HUES64 (cell line): ENCODE data around the gene DIP2C.

ENCODE experiments used
- H3K27ac ChIP-seq: 2 replicates; pipeline ENCODE4 v1.7.0; 2013; ENCODE audit warnings: low read depth, low read length, inconsistent platforms
- H3K27me3 ChIP-seq: 2 replicates; pipeline ENCODE4 v1.6.1; 2013; ENCODE audit warnings: mild to moderate bottlenecking, low read length; ENCODE audit not compliant: insufficient read depth
- H3K36me3 ChIP-seq: 2 replicates; pipeline ENCODE4 v1.6.1; 2013; ENCODE audit warnings: mild to moderate bottlenecking, low read length; ENCODE audit not compliant: insufficient read depth
- H3K4me1 ChIP-seq: 2 replicates; pipeline ENCODE4 v1.6.1; 2013; ENCODE audit warnings: mild to moderate bottlenecking, low read length, moderate library complexity; ENCODE audit not compliant: insufficient read depth
- H3K4me3 ChIP-seq: 2 replicates; pipeline ENCODE4 v1.5.1; 2013; ENCODE audit warnings: mild to moderate bottlenecking, low read length, moderate library complexity
- H3K9ac ChIP-seq: 2 replicates; pipeline ENCODE4 v1.6.1; 2013; ENCODE audit warnings: mild to moderate bottlenecking, low read depth, low read length
- H3K9me3 ChIP-seq: 2 replicates; pipeline ENCODE4 v1.6.1; 2013; ENCODE audit warnings: low read depth, low read length; ENCODE audit not compliant: insufficient read depth
- WGBS: fragments of 150-250, 120-280 bp; methylation state at CpG from one replicate; pipeline ENCODE4 v1.1.7; 2013; ENCODE audit warnings: missing lambda C conversion rate; 5-methylcytosine and 5-hydroxymethylcytosine counted together

The DIP2C gene

DNA sequence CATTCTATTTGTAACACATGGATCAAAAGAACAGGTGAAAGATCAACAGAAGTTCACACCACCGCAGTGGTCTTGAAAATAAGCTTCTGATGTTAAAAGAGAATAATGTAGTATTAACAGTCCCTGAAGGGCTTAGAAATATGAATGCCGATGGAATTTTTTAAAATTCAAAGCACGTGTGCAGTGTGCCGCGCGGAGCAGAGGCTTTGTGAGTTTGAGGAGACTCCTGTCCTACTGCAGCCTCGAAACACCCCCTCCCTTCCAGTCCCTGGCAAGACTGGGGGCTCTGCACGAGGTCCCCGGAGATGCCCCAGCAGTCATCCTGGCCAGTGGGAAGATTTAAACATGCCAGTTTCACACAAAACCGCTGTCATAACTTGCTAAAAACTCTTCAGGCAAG is 196.6 kb downstream of the DIP2C start:
- H3K4me3 ChIP-seq: no peak overlapping the region
- WGBS: 89% methylated on average over 10 of the region's 10 CpGs
- no peak overlapping the region for H3K27ac ChIP-seq
- peaks cover 3% of the 10 kb centered on the region; the same call in 1 of the 2 replicates for H3K27me3 ChIP-seq
- no peaks in the 10 kb centered on the region for H3K36me3 ChIP-seq
- no peak overlapping the region for H3K9ac ChIP-seq
- H3K9me3 ChIP-seq: no peaks in the 10 kb centered on the region
- peaks cover 28% of the 10 kb centered on the region for H3K4me1 ChIP-seq

DNA sequence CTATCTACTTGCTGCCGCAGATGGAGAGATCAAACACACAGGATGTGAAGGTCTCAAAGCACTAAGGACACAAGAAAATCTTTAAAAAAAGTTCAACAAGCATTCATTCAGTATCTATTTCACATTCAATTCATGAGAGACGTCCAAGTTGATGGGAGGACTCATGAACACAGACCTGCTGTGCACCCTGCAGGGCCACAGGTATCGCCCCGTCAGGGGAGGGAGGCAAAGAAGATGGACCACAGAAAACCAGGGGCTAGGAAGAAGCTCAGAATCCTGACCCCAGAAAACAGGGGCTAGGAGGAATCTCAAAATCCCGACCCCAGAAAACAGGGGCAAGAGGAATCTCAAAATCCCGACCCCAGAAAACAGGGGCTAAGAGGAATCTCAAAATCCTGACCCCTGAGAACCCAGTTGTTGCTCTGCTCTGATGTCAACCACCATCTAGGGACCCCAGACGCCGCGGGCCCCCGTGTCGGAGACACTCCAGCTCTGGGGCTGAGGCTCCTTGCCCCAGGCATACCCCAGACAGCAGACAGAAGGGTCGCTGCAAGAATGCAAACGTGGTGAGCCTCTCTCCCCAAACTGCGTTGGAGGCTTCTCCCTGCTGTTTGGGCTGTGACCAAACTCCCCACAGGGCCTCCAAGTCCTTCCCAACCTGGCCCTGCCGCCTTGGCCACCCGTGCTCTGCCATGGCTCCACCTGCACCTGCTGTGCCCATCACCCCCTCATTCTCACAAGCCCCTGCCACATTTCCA is 197.6 kb downstream of the DIP2C start:
- Histone ChIP-seq H3K27me3 (peaks cover 8% of the 10 kb centered on the region; the same call in 1 of the 2 replicates), H3K27ac (no peak overlapping the region), H3K9me3 (no peaks in the 10 kb centered on the region), H3K4me1 (peaks cover 31% of the 10 kb centered on the region), H3K4me3 (no peak overlapping the region), H3K9ac (no peak overlapping the region), H3K36me3 (no peaks in the 10 kb centered on the region)
- 84% methylated on average over 16 of the region's 16 CpGs for WGBS

DNA sequence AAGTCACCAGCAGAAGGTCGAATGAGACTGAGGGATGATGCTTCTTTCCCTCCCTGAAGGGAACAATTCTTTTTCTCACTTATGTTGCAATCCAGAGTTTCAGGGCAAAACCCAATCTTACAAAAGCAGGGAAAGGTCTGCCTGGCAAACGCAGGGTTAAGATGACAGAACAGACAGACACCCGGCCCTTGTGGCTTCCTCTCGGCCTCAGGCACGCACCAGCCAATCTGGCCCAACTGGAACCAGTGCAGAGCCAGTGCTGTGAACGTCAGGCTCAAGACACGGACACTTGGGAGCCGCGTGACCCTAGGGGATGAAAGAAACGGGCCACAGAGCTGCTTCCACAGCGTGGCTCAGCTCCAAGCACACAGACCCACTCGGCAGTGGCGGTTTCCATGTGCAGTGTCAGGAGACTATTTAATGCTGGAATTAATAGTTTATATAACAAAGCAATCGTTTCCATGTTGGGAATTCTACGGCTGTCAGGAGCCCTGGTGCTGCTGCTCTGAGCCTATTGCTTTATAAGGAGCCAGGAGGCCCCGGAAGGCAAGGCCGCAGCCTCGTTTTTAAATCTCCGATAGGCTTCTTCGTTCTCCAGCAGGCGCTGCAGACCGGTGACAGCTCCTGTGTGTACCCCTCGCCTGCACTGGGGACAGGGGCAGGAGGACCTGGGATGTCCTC is 198.4 kb downstream of the DIP2C start:
- peaks cover 35% of the 10 kb centered on the region for H3K4me1 ChIP-seq
- no peaks in the 10 kb centered on the region for H3K36me3 ChIP-seq
- H3K27ac ChIP-seq: no peak overlapping the region
- H3K27me3 ChIP-seq: peaks cover 14% of the 10 kb centered on the region
- H3K9me3 ChIP-seq: no peaks in the 10 kb centered on the region
- 67% methylated on average over 23 of the region's 23 CpGs for WGBS
- no peak overlapping the region for H3K4me3 ChIP-seq
- no peak overlapping the region for H3K9ac ChIP-seq

DNA sequence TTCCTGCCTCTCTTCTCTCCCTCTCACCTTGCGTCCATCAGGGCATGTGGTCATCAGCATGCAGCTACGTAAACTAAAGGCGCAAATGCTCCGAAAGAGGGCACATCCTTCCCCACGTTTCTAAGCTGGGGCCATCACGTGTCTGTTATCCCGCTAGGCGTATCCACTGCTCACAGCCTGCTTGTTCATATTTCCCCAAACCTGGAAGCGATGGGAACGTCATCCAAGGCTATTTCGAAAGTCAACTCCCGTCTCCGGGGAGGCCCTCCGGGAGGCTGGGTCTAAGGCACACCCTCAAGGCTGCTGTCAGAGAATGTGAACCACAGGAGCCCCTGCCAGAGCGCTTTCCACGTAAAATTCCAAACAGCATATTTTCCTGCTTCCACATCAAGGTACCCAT is 199.2 kb downstream of the DIP2C start:
- H3K27ac ChIP-seq: no peak overlapping the region
- no peaks in the 10 kb centered on the region for H3K36me3 ChIP-seq
- H3K9ac ChIP-seq: no peak overlapping the region
- H3K4me3 ChIP-seq: no peak overlapping the region
- H3K9me3 ChIP-seq: no peaks in the 10 kb centered on the region
- H3K27me3 ChIP-seq: peaks cover 22% of the 10 kb centered on the region
- 85% methylated on average over 16 of the region's 16 CpGs for WGBS
- H3K4me1 ChIP-seq: peaks cover 43% of the 10 kb centered on the region

DNA sequence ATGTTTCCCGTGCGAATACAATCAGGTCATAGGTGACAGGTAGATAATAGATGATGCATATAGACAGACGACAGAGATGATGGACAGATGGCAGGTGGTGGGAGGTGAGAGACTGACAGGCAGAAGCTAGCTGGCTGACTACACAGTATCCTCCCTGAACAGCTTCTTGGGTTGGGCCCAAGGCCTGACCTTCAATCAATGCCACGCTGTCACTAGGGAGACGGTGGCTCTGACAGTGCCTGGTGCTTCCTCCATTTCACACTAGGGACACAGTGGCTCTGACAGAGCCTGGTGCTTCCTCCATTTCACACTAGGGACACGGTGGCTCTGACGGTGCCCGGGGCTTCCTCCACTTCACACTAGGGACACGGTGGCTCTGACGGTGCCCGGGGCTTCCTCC is 200.1 kb downstream of the DIP2C start:
- Histone ChIP-seq H3K27ac (no peak overlapping the region), H3K9me3 (no peaks in the 10 kb centered on the region), H3K27me3 (peaks cover 31% of the 10 kb centered on the region), H3K4me1 (peaks cover 49% of the 10 kb centered on the region), H3K9ac (no peak overlapping the region), H3K4me3 (no peak overlapping the region), H3K36me3 (no peaks in the 10 kb centered on the region)
- 97% methylated on average over 8 of the region's 11 CpGs for WGBS

DNA sequence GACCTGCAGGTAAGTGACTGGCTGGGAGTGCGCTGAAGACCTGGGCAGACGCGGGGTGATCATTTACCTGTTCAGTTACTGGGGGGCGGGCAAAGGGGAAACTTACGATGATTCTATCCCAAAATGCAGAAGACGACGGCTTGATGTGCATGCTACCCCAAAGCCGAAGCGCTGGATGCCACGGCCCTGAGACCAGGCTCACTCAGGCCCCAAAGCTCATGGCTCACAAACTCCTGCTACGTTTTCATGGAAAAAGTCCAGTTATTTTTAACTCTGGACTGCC is 200.6 kb downstream of the DIP2C start:
- Histone ChIP-seq H3K36me3 (no peaks in the 10 kb centered on the region), H3K27me3 (peaks cover 34% of the 10 kb centered on the region), H3K27ac (no peak overlapping the region), H3K4me3 (no peak overlapping the region), H3K4me1 (peaks cover 52% of the 10 kb centered on the region), H3K9ac (no peak overlapping the region), H3K9me3 (no peaks in the 10 kb centered on the region)
- 96% methylated on average over 11 of the region's 11 CpGs for WGBS

DNA sequence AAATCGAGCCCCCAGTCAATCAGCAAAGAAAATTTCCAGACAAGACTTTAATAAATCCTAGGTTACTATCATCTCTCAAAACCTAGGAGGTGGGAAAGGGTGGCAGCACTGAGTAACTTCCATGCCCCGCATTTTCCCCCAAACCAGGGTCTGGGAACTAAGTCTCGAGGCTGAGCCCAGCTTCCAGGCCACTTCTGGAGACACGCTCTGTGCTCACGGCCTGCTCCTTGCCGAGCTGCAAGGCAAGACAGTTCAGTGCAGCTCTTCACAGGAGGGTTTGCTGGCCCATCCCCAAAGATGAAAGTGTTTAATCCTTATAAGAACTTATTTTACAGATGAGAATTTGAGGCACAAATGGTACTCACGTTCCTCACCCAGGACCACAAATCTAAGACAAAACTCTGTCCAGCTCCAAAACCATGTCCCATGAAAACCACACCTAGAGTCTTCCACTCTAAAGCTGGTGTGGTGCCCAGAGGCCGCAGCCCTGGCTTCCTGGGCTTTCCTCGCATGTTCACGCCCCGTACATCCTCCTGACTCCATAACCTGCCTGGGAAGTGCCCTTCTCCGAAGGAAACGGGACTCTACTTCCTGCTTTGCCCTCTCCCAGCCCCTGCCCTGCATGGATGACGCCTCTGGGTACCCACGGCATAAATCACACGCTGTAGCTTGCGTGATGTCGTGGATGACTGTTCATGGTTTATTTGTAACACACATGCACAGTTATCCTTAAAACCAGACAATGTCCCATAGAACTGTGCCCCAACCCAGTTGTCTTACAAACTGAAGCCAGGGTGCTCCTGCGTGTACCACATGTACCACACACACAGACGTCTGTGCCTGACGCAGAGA is 201.2 kb downstream of the DIP2C start:
- Histone ChIP-seq H3K27ac (no peak overlapping the region), H3K9me3 (no peaks in the 10 kb centered on the region)
- WGBS: 96% methylated on average over 21 of the region's 21 CpGs

DNA sequence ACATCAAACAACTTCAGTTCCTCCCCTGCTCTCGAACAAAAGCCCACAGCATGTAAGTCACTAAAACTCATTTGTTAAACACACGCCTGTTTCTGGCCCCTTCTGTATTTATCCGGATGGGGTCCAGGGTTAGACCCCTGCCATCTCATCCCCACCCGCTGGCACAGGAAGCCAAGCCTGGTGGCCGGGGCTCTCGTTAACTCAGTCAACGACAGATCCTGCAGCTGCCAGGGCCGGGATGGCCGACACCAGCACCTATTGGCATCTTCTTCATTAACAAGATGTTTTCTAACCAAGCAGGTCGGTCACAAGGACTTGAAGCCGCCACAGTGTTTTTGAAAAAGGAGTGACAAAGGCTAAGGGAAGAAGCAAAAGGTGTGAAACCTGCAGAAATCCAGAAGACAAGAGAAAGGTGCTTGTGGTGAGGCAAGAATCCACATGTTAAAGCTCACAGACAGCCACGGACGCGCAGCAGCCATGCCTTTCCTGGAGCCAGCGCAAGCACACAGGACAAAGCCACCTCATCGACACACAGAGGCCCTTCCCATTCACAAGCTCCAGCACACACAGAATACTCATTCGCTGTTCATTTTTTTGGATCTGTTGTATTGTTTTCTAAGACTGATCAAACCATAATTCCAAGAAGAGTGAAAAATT is 202.7 kb downstream of the DIP2C start:
- Histone ChIP-seq H3K27me3 (peaks cover 34% of the 10 kb centered on the region), H3K27ac (no peak overlapping the region), H3K9me3 (no peaks in the 10 kb centered on the region), H3K9ac (no peak overlapping the region), H3K4me1 (peaks cover 38% of the 10 kb centered on the region), H3K4me3 (no peak overlapping the region), H3K36me3 (no peaks in the 10 kb centered on the region)
- WGBS: 65% methylated on average over 17 of the region's 17 CpGs

More for the DNA sequence above, 201.2 kb downstream of the DIP2C start:
- no peak overlapping the region for H3K4me3 ChIP-seq
- no peaks in the 10 kb centered on the region for H3K36me3 ChIP-seq
- H3K4me1 ChIP-seq: peaks cover 52% of the 10 kb centered on the region
- H3K9ac ChIP-seq: no peak overlapping the region
- peaks cover 34% of the 10 kb centered on the region for H3K27me3 ChIP-seq

DNA sequence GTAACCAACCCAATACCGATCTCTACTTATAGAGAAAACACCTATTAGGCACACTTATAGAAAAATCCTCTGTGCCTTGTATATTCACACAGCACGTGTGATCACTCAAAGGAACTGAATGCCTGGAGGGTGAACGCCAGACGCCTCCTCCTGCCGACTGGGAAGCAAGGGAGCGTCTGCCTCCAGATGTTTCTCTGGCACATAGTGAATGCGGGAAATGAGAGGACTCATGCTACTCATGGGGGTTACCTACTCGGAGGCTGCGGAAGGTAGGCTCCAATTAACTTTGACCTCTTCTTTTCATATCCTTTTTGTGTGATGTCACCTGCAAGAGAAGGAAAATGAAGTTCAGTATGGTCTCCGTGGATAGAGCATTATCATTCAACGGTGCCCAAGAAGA is 203.3 kb downstream of the DIP2C start:
- no peak overlapping the region for H3K4me3 ChIP-seq
- no peak overlapping the region for H3K9ac ChIP-seq
- no peaks in the 10 kb centered on the region for H3K9me3 ChIP-seq
- H3K36me3 ChIP-seq: no peaks in the 10 kb centered on the region
- no peak overlapping the region for H3K27ac ChIP-seq
- peaks cover 34% of the 10 kb centered on the region for H3K27me3 ChIP-seq
- peaks cover 32% of the 10 kb centered on the region for H3K4me1 ChIP-seq
- 53% methylated on average over 11 of the region's 11 CpGs for WGBS

DNA sequence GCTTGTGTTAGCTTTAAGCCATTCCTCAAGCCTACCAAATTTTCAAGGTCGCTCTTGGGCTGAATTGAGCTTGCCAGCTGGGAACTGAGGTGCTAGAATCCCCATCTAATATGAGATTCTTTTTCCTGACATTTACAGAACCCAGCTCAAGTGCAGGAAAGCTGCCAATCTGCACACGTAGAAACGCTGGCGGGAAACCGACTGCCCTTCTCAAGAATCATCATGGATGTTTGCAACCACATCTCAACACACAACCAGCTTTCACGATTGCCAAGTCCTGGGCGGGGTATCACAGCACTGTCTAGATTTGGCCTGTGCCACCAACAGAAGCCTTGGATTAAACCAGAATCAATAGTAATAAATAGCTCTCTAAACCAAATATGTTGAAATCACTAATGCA is 203.7 kb downstream of the DIP2C start:
- peaks cover 34% of the 10 kb centered on the region for H3K27me3 ChIP-seq
- H3K36me3 ChIP-seq: no peaks in the 10 kb centered on the region
- 95% methylated on average over 7 of the region's 7 CpGs for WGBS
- H3K9me3 ChIP-seq: no peaks in the 10 kb centered on the region
- H3K27ac ChIP-seq: no peak overlapping the region
- no peak overlapping the region for H3K9ac ChIP-seq
- peaks cover 27% of the 10 kb centered on the region; the same call in 1 of the 2 replicates for H3K4me1 ChIP-seq
- H3K4me3 ChIP-seq: no peak overlapping the region
